Iris pigment epithelial cell (primary cell): ENCODE data around the gene KIF13A.
"Not testable (repeated sequence)": the region's sequence is repeated elsewhere in the genome, so short reads cannot be mapped to it uniquely, and the experiment has no call there.

Source experiments
- DNase-seq: peaks from one replicate; pipeline ENCODE4 v3.0.0-alpha.2; 2011; ENCODE audit warnings: low read depth

KIF13A gene

DNA sequence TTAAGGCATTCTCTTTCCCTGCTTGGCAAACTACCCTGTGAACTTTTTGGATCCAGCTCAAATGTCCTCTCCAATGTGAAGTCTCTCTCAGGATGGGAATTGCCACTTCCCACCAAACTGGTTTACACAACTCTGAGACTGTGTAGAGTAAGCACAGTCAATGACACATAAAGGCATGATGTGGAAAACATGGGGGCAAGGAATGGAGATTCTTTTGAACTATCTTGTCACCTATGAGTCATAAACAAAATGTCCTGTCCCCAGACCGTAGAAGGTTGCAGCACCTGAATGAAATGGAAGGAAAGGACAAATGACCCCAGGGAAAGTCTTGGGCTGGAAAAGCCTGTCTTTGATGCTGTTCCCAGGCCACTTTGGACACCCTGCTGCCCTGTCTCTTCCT, 11.0 kb upstream of the KIF13A start:
- no peak for DNase-seq

DNA sequence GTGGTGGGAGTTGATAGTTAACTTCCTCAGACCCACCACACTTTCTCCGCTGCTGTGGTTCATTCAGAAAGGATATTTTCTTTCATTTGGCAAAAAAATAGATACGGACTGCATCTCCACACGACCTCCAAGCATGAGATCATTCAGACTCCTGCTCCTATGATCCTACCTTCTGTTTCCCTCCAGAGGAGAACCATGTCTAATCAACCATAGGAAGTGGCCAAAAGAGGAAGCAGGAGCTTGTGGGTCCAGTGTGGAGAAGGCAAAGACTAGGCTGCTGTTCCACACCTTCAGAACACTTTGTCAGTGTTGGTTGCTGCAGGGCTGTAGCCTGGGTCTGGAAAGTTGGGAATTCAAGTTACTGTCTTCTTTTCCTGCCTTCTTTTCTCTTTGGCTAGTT, 10.6 kb upstream of the KIF13A start:
- DNase-seq: no peak

DNA sequence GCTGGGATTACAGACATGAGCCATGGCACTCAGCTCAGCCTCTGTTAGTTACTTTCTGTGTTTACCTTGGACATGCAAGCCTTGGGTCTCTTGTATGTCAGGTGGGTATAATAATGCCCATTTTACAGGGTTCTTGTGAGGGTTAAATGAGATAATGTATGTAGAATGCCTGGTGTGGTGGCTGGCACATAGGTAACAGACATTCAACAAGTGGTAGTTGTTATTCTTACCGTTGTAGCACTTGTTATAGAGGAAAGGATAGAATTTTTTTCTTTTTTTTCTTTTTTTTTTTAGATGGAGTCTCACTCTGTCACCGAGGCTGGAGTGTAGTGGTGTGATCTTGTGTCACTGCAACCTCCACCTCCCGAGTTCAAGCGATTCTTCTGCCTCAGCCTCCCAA, 8.0 kb upstream of the KIF13A start:
- no peak for DNase-seq

DNA sequence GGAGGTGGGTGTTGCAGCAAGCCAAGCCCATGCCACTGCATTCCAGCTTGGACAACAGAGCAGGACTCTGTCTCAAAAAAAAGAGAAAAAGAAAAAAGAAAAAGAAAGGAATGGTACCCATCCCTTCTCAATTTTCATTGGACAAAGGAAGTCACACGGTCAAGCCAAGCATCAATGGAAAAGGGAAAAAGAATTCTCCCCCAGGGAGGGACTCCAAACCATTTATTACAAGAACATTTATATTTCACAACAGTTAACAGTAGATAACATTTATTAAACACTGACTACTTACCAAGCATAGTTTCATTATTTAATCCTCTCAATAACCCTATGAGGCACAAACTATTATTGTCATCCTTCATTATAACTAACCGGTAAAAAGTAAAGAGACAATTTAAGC, 6.6 kb upstream of the KIF13A start:
- peak; percentile 46 for DNase-seq

DNA sequence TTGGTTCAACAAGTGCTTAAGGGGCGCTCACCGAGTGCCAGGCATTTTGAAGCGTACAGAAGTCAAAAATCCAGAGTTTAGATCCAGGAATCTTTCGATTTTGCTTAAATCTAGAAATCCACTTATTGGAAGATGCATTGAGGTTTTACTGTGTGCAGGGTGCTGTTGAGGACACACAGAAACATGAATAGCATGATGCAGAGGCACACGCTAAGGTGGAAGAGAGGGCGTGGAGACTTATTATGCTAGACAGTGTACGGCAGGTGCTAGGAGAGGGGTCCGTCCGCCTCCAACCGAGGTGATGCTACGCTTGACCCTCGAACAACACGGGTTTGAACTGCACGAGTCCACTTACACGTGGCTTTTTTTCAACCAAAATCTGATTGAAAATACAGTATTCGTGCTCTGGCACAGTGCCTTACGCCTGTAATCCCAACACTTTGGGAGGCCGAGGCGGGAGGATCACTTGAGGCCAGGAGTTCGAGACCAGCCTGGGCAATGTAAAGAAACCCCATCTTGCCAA, 1.0 kb upstream of the KIF13A start:
- no peak for DNase-seq

DNA sequence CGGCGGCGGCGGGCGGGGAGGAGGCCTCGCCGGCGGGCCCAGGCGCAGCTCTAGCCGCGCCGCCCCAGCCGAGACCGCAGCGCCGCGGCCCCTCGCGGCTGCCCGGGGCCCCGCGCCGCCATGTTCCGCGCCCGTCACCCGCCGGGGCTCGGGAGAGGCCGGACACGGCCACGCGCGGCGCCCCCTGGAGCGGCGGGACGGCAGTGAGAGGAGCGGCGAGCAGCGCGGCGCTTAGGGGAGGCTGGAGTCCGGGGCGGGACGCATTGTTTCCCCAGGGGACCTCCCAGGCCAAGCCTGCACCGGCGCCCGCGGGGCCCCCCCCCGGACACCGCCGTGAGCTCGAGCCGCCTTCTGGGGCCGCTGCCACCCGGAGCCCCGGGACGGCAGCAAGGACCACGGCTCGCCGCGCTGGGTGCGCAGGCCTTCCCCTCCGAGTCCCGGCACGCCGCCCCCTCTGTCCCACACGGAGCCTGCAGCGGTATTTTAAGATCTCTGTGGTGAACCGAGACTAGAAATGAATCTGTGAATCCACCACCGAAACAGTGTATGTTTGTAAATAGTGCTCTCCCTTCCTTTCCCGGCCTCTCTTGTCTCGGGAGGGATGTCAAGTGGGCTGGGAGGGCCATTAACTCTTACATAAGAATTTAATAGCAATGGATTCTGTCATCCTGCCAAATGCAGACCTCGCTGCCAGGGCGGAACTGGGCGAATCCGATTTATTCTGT, 424 bp upstream of the KIF13A start:
- DNase-seq: peak; percentile 64

DNA sequence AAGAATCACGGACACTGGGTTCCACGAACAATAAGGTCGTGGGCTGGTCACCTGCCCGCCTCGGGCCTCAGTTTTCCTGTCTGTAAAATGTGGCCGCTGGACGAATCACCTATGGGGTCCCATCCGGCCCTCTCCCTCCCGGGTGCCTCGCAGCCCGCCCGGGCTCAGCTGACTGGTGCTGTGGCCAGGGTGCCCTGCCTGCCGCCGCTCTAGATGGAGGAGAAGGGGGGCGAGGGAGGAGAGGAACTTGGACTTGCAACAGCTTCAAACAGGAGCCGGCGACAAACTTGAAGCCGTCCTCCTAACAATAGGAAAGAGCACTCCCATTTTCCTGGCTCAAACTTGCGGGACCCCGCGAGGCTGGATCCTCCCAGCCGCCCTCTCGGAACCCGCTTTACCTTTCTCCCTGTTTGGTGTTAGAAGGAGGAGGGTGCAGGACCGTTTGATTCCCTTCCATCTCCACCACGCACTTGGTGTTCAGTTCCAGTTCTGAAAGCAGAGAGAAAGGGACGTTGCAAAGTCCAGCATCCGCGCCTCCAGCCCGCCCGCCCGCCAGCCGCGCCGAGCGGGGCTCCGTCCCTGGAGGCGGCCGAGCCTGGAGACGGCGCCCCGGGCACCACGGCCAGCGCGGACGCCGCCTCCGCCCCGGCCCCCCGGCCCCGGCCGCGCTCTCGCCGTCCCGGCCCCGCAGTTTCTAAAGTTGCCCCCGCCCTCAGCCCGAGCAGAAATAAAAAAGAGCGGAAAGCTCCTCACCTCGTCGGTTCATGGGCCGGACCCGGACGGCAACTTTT, 584 bp downstream of the KIF13A start:
- peak; percentile 53 for DNase-seq

DNA sequence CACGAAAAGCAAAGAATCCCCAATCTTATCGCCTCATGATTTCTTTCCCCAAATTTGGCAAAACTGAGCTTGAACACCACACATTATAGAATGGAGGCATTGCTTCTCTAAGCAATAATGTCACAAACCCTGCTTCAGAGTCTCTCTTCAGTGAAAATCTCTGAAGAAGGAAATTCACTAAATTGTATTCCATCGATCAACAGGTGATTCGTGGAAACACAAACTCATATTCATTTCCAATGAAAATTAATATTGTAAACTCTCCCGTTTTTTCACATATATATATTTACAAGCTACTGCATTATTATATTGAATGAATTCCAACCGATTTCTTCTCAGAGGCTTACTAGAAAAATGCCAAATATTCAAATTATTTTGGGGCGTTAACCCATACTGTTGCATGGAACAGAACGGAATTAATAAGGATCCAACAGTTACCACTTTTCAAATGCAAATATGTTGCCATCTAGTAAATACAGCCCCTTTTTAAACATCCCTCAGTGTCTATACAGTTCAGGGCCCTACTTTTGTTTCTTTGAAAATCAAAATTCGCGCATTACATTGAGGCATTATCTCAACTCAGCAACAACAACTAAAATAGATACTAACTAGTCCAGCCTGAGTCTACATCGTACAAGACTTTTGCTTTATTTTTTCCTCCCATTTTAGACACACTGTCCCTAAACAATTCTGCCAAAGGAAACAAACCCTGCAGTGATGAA, 1.3 kb downstream of the KIF13A start:
- DNase-seq: no peak

DNA sequence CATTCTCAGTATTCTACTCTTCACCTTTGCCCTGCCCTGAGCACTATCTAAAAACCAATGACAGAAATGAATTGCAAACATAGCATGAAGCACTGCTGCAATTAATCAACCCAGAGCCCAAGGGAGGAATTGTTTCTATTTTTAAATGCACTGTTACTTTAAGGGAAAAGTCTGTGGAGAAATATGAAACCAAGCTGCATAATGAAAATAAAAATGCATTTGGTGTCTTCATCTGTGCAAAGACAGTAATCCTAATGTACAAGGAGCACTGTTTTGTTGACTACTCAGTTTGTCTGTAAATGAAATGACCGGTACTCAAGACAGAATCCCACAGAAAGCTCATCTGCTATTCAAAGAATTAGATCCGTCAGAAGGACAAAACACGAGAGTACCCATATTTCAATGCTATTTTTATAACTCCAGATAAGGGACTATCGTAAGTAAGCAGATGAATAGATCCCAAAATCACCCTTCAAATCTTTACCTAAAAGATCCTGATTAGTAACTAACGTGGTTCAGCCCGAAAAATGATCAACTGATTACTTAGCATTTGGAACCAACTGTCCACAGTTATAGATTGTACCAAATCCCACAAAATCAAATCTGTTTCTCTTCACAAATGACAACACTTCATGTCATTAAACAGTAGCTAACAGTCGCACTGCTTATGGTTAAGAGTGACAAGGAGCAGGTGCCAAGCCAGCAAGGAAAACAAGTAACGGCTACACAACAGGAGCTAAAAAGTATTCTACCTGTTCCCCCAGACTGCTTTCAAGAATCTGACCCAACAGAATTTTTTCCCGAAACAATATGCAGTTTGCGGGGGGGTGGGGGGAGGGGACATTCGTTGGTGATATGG, 2.4 kb downstream of the KIF13A start:
- no peak for DNase-seq

DNA sequence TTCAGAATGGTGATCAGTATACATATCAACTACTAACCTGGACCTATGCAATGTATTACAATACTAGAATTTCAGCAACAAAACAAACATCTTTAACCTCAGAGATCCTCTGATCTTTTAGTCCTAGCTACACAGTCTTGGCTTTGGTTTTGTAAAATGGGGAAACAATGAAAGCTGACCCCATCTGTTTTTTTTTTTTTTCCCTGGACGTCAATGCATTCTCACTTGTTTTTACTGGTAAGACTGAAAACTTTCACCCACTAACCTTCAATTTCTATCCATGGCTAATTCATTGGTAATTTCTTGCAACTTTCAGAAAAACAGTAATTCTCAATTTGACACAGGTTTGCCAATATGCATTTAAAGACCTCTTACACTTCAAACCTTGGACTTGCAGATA, 3.0 kb downstream of the KIF13A start:
- no peak for DNase-seq

DNA sequence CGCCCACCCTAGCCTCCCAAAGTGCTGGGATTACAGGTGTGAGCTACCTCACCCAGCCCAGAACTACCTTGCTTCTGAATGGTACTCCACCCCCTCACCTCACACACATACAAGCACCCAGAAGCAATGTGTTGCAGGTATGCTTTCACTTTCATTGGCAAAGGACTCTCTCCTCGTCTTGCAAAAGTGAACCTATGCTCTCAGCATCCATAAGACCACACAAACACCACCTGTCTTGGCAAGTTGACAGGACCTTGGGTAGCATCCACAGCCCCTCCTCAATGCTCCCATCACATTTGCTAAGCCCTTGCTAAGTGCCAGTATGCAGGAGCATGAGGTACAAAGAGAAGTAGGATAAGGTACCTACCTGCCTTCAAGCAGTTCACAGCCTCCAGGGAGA, 3.7 kb downstream of the KIF13A start:
- no peak for DNase-seq

DNA sequence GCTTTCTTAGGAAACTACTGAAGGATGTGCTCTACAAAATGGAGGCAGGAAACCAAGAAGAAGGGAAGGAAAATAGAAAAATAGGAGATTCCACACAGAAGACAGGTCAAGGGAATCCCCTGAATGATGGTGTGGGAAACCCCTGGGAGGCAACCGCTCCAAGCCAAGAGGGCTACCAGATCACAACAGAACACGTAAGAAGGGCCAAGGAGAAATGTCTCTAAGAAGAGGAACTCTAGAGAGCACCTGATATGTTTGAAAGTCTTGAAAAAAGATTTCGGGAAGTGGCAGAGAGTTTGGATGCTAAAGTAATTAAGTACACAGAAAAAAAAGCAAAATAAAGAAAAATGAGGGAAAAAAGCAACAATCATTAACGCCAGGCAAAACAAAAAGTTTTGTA, 7.1 kb downstream of the KIF13A start:
- no peak for DNase-seq

DNA sequence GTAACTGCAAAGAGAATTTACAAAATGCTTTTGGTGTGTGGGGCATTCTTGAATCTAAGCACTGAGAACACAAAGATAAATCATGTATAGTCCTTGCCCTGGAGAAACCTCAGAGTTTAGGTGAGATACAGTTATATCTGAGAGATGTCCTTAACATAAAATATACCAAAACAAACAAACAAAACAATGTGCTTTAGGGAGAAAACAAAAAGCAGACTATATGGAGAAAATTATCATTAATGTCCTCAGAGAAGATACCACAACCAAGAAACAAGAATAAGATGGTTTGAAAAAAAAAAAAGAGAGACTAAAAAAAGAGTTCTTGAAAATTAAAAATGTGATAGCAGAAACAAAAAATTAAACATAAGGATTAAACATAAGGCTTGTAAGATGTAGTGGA, 8.0 kb downstream of the KIF13A start:
- no peak for DNase-seq

DNA sequence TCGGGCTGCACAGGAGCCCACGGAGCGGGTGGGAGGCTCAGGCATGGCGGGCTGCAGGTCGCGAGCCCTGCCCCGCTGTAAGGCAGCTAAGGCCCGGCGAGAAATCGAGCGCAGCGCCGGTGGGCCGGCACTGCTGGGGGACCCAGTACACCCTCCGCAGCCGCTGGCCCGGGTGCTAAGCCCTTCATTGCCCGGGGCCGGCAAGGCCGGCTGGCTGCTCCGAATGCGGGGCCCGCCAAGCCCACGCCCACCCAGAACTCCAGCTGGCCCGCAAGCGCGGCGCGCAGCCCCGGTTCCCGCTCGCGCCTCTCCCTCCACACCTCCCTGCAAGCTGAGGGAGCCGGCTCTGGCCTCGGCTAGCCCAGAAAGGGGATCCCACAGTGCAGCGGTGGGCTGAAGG, 11.2 kb downstream of the KIF13A start:
- not testable (repeated sequence) for DNase-seq

DNA sequence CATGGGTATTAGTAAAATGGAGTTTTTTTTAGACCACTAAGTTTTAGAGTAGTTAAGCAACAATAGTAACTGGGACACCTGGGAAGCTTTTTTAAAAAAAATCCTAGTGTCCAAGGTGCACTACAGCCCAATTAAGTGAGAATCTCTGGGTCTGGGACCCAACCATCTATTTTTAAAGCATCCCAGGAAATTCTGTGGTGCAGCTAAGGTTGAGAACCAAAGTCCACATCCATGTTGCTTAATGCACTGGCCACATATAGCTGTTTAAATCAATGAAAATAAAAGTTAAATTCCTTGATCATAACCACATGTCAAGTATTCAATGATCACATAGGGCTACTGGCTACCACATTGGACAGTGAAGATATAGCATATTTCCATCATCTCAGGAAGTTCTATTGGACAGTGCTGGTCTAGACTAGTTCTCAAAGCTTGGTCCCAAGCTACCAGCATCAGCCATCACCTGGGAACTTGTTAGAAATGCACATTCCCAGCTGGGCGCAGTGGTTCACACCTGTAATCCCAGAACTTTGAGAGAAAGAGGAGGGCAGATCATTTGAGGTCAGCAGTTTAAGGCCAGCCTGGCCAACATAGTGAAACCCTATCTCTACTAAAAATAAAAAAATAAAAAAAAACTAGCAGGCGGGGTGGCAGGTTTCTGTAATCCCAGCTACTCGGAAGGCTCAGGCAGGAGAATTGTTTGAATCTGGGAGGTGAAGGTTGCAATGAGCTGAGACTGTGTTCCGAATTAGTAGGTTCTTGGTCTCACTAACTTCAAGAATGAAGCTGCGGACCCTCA, 12.7 kb downstream of the KIF13A start:
- no peak for DNase-seq

DNA sequence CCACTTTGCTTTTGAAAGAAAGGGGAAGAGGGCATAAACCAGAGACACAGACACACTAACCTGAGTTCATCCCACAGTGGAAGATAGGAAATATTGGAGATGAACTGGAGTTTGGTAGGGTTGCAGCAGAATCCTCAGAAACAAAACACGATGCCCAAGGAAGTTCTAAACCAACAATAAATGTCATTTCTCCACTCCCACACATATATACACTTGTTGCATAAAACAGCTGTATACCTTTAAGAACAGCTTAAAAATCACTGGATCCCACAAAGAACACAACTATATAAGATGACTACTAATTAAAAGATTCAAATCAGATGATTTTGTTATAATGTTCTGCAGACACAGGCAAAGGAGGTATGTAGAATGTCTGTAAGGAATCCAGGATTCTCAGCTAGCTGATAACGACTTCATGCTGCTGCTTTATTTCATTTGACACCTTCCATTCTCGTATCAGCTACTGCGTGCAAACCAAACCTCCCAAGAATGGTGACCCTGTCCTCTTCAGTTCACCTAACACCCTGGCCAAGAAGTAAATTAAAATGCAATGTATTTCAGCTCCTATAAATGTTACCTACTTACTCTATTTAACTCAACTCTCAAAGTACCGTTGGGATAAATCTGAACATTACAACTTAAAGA, 14.3 kb downstream of the KIF13A start:
- no peak for DNase-seq

DNA sequence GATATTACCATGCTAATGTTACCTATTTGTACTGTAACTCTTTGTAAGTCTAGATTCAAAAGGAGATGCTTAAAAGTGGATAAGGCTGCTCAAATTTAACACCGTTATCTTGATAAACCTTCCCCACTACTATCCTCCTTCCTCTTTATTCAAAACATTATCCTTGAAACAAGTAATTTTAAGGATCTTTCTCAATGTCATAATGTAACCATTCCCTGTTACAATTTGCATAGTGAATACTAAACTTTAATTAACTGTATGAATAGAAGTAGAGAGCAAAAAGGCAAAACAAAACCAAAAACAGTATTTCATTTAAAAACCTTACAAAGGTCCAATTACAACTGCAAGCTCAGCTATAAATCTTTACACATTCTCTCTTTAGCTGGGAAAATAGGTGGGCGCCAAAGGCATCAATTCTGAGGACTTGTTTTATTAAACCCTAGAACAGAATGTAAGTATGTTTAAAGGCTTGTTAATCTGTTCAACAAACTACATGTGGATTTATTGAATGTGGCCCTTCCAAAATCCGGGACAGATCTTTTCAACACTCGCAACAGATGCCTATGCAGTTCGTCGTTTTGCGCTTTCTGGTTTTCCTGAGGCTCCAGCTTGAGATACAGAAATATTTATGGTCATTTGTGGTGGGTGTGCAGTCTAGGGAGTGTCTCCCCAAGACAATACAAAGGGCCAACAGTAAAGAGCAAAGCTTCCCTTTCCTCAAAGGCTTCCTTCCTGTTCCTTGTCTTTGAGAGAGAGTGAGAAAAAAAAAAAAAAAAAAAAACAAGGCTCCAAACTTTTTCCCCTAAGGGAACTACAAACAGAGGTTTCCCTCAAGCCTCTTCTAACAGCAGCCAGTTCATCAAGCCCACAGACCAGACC, 15.1 kb downstream of the KIF13A start:
- no peak for DNase-seq

DNA sequence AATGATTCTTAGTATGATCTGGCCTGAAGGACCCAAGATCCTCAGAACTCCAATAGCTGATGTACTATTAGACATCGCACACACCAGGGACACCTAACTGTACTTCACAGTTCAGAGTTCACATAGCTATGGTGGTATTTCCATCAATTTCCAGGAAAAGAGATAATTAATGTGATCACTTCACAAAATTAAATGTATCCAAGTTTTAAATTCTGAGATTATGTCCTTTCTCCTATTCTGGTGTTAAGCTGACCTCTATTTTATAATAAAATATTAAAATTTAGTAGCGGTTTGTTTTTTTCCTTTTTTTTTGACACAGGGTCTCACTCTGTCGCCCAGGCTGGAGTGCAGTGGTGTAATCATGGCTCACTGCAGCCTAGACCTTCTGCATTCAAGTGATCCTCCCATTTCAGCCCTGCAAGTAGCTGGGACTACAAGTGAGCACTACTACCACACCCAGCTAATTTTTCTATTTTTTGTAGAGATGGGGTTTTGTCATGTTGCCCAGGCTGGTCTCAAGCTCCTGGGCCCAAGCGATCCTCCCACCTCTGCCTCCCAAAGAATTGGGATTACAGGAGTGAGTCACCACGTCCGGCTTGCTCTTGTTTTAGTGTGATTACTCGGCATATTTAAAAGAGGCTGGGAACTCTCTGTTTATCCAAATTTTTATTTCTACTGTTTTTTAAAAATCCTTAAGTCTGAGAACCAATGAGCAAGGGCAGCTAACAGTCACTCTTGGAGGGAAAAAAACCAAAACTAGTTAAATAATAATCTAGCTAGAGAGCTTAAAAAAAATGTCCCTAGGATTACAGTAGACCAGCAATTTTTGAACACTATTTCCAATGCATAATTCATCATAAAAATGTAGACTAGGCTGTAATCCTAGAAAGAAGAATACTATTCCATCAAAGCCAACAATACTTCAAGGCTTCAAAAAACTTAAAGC, 16.0 kb downstream of the KIF13A start:
- peak; percentile 83 for DNase-seq
